Activated CD8-positive, alpha-beta T cell treated with anti-CD3 and anti-CD28 coated beads for 36 hours (primary cell): ENCODE results near the gene ZNRF3. TPM values are rescaled to one million over a fixed set of nuclear protein-coding genes. Genes with fewer than 3 reads are reported as not detected.

ENCODE experiments used
- ATAC-seq: fragments of 200-7000 bp; cut with Tn5 transposase; one replicate; pipeline ENCODE4 v1.10.0; 2021; ENCODE audit warnings: mild to moderate bottlenecking, moderate library complexity
- CTCF ChIA-PET: fragments of 350-600 bp; sonication (Branson Sonifier 250); formaldehyde crosslinking; loops from one replicate; lab custom pipeline; 2021; ENCODE audit warnings: antibody characterized with exemption; lab: Charles Lee
- POLR2A ChIA-PET: fragments of 350-600 bp; sonication (Branson Sonifier 250); formaldehyde crosslinking; loops from one replicate; lab custom pipeline; 2021; ENCODE audit warnings: antibody characterized with exemption; lab: Charles Lee
- DNase-seq: peaks from one replicate; pipeline ENCODE4 v3.0.0-alpha.2; 2020
- H3K27ac Mint-ChIP-seq: one replicate; pipeline ENCODE4 v1.8.0; 2021; ENCODE audit warnings: mild to moderate bottlenecking, mixed read lengths
- H3K27me3 Mint-ChIP-seq: one replicate; pipeline ENCODE4 v1.8.0; 2021; ENCODE audit warnings: mixed read lengths
- H3K36me3 Mint-ChIP-seq: one replicate; pipeline ENCODE4 v1.8.0; 2021; ENCODE audit warnings: low read depth, mixed read lengths
- H3K4me1 Mint-ChIP-seq: one replicate; pipeline ENCODE4 v1.8.0; 2021; ENCODE audit warnings: low read depth, mixed read lengths
- H3K4me3 Mint-ChIP-seq: one replicate; pipeline ENCODE4 v1.8.0; 2021; ENCODE audit warnings: mild to moderate bottlenecking, moderate library complexity, mixed read lengths
- H3K9me3 Mint-ChIP-seq: one replicate; pipeline ENCODE4 v1.8.0; 2021; ENCODE audit warnings: mixed read lengths
- CTCF ChIP-seq: fragments of 200-600 bp; IDR thresholded peaks from one replicate; pipeline ENCODE4 v1.8.0; 2022; ENCODE audit warnings: antibody characterized with exemption, mild to moderate bottlenecking
- intact Hi-C: fragments of 100-400 bp; cut with micrococcal nuclease; formaldehyde crosslinking; loops from one replicate; pipeline ENCODE4 v1.10.0; 2022
- total RNA-seq, 2 experiments: library from RNA; stranded (reverse); gene quantifications; one replicate each; pipeline ENCODE4 v1.2.3, GENCODE V29; 2021

ZNRF3 gene
- total RNA-seq, 2 experiments from 2014 or later: 2.0 to 2.5 TPM

DNA sequence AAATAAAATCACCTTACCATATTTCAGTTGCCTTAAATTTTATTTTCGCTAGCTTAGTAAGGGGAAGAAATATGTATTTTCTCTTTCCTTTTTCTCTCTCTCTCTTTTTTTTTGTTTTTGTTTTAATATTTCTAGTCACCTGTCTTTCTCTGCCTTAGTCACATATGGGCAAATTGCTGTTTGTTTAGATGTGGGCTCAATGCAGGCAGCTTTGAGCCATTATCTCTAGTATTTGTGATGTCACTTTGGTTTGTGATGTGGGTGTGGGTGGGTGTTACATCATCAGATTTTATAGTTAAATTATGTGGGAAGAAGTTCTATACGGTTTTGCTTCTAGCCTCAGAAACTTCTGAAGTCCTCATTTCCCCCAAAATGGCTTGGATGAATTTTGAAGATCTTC, 178.4 kb downstream of the ZNRF3 start, which contains the start of gene C22orf31:
TSS of gene C22orf31 (minus strand) at position 59 of the 400 bp plus-strand sequence. CDS start at position 20, 39 bp downstream.
- ChIA-PET CTCF (interaction anchor here (0.8 kb wide), 1 partner anchor 184 kb away, joined by 3 read pairs; no protein-coding TSS in a partner anchor), POLR2A (no interaction called here)
- peaks cover 26% of the 10 kb centered on the region for H3K27me3 Mint-ChIP-seq

DNA sequence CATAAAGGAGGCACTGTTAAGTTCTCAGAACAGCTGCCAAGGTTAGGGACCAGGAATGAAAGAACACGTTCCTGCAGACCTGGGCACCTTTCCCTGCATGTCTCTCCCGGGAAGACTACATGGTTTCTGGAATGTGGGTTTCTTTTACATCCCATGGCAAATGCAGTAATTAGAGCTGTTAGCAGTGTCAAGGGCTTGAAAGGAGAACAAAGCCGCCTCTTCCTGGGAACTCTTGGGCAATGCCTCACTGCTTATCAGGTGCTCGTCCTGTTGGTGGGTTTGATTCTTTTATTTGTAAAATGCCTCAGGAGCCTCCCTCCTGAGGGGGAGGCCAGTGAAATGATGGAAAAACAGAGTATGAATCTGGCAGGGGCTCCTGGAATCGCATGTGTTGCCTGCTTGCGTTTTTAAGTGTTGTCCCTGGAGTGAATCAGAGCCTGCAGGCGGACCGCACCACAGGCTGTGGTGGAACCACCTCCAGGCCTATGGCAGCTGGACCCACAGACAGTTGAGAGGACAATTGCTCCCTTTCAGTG, 179.0 kb downstream of the ZNRF3 start:
- no peak overlapping the region for H3K27ac Mint-ChIP-seq
- peaks cover 28% of the 10 kb centered on the region for H3K27me3 Mint-ChIP-seq
- intact Hi-C loops: no loop called here
- POLR2A ChIA-PET: no interaction called here
- ATAC-seq (no peak), DNase-seq (no peak)
- no peaks in the 10 kb centered on the region for H3K36me3 Mint-ChIP-seq
- TF ChIP-seq CTCF: no peak
- H3K4me3 Mint-ChIP-seq: no peak overlapping the region
- H3K9me3 Mint-ChIP-seq: no peaks in the 10 kb centered on the region
- CTCF ChIA-PET: interaction anchor here (0.8 to 1.4 kb wide), 2 partner anchors 22 to 184 kb away, joined by 3 to 5 read pairs; no protein-coding TSS in a partner anchor
- H3K4me1 Mint-ChIP-seq: peaks cover 10% of the 10 kb centered on the region

More for the DNA sequence above, 178.4 kb downstream of the ZNRF3 start, which contains the start of gene C22orf31:
- Mint-ChIP-seq H3K27ac (no peak within 1 kb of the TSS), H3K4me1 (peaks cover 8% of the 10 kb centered on the region), H3K4me3 (no peak within 1 kb of the TSS), H3K36me3 (no peaks in the 10 kb centered on the region), H3K9me3 (no peaks in the 10 kb centered on the region)
- intact Hi-C loops: no loop called here
- TF ChIP-seq CTCF: no peak
- ATAC-seq: no peak
- DNase-seq: no peak

DNA sequence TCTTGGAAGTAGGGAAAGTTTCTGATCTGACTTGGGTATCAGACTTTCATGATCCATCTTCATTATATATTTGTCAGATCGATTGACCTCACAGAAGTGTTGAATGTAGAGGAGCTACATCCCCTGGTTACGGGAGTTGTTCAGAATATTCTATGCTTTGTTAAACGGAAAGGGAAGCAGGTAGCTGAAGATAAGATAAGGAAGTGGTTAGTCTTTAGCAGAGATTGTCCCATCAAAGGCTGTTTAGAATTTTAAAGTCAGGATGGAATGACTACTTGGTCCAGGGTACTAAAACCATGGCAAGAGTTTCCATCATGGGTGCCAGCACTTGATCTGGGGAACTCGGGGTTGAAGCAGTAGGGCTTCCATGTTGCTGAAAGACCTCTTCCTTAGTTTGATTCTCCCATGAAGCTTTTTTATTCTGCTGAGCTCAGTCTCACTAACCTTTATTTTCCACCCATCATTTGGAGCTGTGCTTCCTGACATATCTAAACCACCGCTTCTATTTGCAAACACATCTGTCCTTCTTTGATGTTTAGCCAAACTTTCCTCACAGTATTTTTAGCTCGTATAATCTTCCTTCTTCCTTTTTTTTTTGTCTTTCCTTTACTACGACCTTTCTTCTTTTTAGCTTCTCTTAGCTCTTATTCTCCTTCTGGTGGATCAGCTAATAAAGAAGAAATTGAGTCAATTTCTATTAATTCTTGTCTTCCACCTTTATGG, 182.3 kb downstream of the ZNRF3 start:
- peaks cover 36% of the 10 kb centered on the region for H3K27me3 Mint-ChIP-seq
- ATAC-seq (no peak), DNase-seq (no peak)
- no peak overlapping the region for H3K27ac Mint-ChIP-seq
- no peaks in the 10 kb centered on the region for H3K9me3 Mint-ChIP-seq
- intact Hi-C loops: no loop called here
- no peak overlapping the region for H3K4me3 Mint-ChIP-seq
- peaks cover 10% of the 10 kb centered on the region for H3K4me1 Mint-ChIP-seq
- H3K36me3 Mint-ChIP-seq: no peaks in the 10 kb centered on the region
- ChIA-PET CTCF (interaction anchor here (1.0 to 1.5 kb wide), 4 partner anchors 9 to 180 kb away, joined by 3 to 6 read pairs (median 4); no protein-coding TSS in a partner anchor), POLR2A (interaction anchor here (0.6 kb wide), 1 partner anchor 24 kb away, joined by 3 read pairs; no protein-coding TSS in a partner anchor)
- TF ChIP-seq CTCF: no peak

GRCh38 chr22:29069463-29069862, 186.1 kb downstream of the ZNRF3 start:
- Mint-ChIP-seq H3K27ac (no peak overlapping the region), H3K4me1 (peaks cover 27% of the 10 kb centered on the region), H3K4me3 (no peak overlapping the region), H3K27me3 (peaks cover 46% of the 10 kb centered on the region), H3K9me3 (no peaks in the 10 kb centered on the region), H3K36me3 (no peaks in the 10 kb centered on the region)
- intact Hi-C loops: no loop called here
- ChIA-PET POLR2A (interaction anchor here (1.0 kb wide), 1 partner anchor 179 kb away, joined by 5 read pairs; no protein-coding TSS in a partner anchor), CTCF (interaction anchor here (1.2 kb wide), 1 partner anchor 28 kb away, joined by 3 read pairs; no protein-coding TSS in a partner anchor)
- no peak for TF ChIP-seq CTCF
- DNase-seq: no peak
- ATAC-seq: no peak
